ENCODE data around the gene LRRC32.

Gene LRRC32

GRCh38 chr11:76661834-76662434 lies 8.6 kb downstream of the LRRC32 start:
- DNase-seq: no peak

GRCh38 chr11:76661306-76661751 lies 9.2 kb downstream of the LRRC32 start:
- DNase-seq: no peak

- DNase-seq: no peak
Measured at GRCh38 chr11:76660533-76661305, 9.8 kb downstream of the LRRC32 start.

GRCh38 chr11:76659672-76660532 lies 10.6 kb downstream of the LRRC32 start:
- no peak for DNase-seq

- DNase-seq: no peak
Measured at GRCh38 chr11:76658651-76659650, 11.6 kb downstream of the LRRC32 start.

- DNase-seq: no peak
Measured at GRCh38 chr11:76658231-76658630, 12.3 kb downstream of the LRRC32 start.

GRCh38 chr11:76657187-76658170 lies 13.1 kb downstream of the LRRC32 start:
- DNase-seq: no peak

- no peak for DNase-seq
Measured at GRCh38 chr11:76656571-76657081, 13.9 kb downstream of the LRRC32 start.

GRCh38 chr11:76656050-76656531 lies 14.5 kb downstream of the LRRC32 start:
- no peak for DNase-seq

- no peak for DNase-seq
Measured at GRCh38 chr11:76655501-76656049, 15.0 kb downstream of the LRRC32 start.

GRCh38 chr11:76654980-76655379 lies 15.6 kb downstream of the LRRC32 start:
- no peak for DNase-seq

GRCh38 chr11:76654298-76654851 lies 16.2 kb downstream of the LRRC32 start:
- no peak for DNase-seq

GRCh38 chr11:76653674-76654284 lies 16.8 kb downstream of the LRRC32 start:
- no peak for DNase-seq

GRCh38 chr11:76653012-76653673 lies 17.4 kb downstream of the LRRC32 start:
- DNase-seq: no peak

GRCh38 chr11:76649851-76650372 lies 20.6 kb downstream of the LRRC32 start:
- DNase-seq: no peak

GRCh38 chr11:76649011-76649410 lies 21.5 kb downstream of the LRRC32 start:
- DNase-seq: no peak

GRCh38 chr11:76648061-76648460 lies 22.5 kb downstream of the LRRC32 start:
- DNase-seq: no peak

- no peak for DNase-seq
Measured at GRCh38 chr11:76646882-76647534, 23.5 kb downstream of the LRRC32 start.

All from activated CD4-positive, alpha-beta T cell treated with anti-CD3 and anti-CD28 coated beads, Interleukin-2, amount 50 U/mL, for 16 hours (primary cell).